HK-2 (cell line): Measurements from ENCODE around the gene TTC31.
"Not testable (repeated sequence)": the region's sequence is repeated elsewhere in the genome, so short reads cannot be mapped to it uniquely, and the experiment has no call there.

Experiments
- DNase-seq: peaks from one replicate; pipeline ENCODE4 v3.0.0-alpha.2; 2018; ENCODE audit not compliant: unreplicated experiment

The TTC31 gene

DNA sequence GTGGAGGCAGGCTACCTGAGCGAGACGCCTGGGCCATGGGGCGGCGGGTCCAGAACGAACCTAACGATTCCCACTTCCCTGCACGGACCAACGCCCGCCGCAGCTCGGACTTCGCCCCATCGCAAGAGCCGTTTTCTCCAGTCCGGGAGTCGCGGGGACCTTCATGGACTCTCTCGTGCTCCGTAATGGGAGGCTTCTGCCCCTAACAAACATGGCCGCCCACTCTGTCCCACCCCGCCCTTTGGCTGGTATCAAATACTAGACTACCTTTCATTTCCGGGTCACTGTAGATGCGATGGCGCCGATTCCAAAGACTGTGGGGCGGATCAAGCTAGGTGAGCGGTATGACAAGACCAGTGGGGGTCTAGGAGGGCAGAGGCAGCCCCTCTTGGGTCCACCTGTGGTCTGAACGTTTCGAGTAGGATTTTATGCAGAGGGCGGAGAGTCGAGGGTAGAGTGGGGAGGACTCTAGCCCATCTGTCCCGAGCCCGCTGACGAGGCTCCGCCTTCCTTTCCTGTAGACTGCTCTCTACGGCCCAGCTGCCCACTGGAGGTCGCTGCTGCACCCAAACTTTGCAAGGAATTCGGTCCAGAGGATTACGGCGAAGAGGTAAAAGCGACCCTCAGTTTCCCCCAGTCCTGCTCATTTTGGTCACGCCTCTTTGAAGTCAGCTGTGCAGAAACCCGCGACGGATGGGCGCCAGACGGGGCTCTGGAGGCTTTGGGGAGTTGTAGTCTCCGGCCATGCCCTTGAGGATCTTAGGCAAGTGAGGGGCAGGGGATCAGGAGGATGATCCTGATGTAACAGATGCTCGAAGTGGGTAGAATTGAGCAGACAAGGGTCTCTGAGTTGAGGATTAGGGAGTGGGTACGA is at the start of gene TTC31, which contains the start of gene CCDC142:
TTC31 (plus strand) TSS at position 281 of the 874 bp plus-strand sequence; CDS start at position 296, 15 bp downstream.
CCDC142 (minus strand) TSS at position 198 of the 874 bp plus-strand sequence; CDS start at position 37, 161 bp downstream.
- peak; percentile 90 for DNase-seq

DNA sequence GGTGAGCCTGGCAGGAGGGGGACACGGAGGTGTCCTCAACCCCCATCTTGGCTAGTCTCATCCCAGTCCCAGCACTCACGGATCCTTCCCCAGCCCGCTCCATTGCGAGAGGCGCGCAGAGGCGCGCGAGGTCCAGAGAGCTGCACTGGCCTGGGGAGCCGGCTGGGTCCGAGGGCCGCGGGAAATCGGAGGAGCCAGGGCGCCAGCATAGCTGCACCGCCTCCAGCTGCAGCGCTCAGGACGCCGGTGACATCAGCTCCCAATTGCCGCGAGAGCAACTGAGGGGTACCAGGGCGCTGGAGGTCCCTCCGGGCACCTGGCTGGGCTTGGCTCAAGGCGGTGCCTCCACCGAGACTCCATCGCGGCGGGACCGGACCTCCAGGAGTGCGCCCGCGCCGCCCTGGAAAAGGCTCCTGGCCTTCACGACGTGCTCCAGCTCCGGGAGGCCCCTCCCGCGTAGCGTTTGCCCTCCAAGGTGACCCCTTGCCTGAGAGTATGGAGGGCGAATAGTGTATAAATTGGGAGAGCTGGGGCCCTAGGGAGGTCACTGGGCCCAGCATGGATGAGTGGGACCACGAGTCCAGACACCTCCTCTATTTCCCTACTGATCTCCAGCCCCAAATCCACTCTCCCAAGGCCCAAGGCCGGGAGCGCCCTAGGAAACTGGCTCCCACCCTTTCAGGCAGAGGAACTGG is 46.6 kb upstream of the TTC31 start:
- no peak for DNase-seq

DNA sequence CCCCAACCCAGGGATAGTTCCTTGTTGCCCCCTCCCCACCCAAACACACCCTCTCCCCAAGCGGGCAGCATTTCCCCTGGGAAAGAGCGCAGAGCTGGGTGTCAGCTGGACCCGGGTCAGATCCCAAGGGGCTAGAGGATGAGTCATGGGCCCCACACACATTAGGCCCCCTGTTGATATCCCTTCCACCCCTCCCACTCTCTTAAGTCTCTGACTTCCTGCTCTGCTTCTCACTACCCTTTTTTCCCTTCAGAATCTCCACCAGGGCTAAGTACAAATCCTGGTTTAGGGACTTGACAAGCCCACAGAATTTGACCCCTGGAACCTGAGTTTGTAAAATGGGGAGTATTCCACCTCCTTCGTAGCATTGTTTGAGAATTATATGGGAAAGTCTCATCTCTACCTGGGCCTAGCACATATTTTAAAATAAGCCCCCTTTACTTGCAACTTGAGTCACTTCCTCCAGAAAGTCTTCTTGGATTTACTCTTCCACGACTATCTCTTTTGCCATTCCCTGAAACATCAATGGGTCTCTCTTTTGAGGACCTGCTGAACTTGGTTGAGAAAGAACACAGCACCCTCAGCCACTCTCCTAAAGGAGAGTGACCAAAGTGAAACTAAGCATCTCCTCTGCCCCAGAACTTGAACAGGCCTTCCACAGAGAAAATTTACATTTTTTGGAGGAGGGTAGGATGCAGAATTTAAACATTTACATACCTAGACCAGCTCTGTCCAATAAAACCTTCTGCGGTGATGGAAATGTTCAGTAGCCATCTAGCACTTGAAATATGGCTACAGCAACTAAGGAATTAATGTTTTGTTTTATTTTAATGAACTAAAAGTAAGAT is 45.8 kb upstream of the TTC31 start:
- no peak for DNase-seq

DNA sequence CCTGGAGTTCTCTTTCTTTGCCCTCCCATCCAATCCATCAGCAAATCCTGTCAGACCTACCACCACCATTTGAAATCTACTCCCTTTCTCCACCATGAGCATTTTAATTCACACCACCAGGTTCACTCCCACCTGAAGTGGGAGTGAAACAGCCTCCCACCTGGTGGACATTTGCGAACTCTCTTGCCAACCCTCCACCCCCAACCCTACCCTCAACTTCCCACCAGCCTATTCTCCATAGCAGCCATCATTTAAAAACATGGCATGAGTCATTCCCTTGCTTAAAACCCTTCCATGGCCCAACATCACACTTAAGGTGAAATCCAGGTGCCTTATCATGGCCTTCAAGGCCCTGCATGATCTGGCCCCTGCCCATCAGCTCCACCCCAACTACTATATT is 44.6 kb upstream of the TTC31 start:
- no peak for DNase-seq

DNA sequence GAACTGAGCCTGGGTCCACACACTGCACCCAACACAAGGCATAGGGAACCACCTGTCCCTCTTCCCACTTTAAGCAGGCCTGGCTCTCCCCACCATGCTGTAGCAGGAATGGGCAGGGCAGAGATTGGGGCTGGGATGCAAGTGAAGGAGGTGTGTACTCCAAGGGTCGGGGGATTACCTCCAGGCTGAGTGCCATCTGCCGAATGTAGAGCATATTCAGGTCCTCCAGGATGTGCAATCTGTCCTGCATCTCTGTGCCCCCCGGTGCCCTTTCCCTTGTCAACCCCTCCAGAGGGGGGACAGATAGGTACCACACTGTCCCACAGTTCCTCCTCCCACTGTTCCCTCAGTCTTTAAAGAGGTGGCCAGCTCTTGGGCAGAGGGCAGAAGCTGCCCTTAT is 43.5 kb upstream of the TTC31 start:
- no peak for DNase-seq

DNA sequence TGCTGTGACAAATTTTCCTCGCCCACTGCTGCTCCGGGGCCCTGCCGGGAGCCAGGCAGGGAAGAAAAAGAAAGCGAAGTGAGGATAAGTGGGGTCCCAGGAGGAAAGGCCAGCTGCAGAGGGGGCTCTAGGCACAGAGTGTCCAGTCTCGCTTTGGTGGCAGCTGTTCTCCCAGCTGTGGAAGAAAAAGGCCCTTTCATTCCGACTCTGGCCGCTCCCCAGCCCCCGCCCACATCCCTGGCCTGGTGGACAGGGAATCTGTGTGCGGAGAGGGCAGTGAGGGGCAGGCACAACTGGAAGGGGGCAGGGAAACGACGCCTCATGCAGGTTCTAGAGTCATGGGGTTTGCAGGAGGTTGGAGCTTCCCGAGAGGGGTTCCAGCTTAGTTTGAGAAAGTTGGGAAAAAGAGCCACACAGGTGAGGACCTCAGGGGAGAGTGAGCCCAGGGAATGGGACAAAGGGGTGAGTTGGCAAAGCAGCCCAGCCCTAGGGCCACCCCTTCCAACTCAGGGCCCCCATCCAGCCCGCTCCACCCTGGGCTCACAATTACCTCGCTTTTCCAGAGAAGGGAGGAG is 43.0 kb upstream of the TTC31 start:
- no peak for DNase-seq

DNA sequence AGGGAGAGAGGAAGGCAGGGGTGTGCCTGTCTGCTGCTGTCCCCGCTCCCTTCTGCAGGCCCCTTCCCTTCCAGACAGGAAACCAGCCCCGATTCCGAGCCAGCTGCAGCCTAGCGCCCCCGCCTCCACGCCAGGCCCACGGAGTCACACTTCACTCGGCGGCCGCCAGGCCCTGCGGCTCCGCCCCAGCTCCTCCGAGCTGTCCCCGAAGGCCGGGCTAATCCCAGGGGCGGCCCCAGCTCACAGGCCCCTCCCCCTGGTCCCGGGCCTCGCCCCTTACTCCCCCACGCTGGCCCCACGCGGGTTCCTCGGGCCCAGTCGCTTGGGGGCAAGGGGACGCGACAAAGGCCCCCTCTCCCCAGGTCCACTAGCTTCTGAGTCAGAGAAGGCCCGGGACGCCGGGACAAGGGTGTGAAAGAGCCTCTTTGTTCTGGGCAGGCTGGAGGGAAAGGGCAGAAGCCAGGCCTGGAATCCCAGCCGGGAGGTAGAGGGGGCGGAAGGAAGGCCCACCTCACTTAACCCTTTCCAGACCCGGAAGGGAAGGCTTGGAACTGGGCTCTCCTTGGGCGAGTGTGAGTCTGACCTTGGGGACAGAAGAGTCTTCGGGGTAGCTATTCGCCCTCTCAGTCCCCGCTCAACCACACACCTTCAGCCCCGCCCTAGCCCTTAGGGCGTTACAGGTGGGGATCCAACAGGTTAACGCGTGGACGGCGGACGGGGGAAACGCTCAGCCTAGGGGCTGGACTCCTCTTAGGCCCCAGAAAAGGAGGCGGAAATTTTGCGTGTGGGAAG is 42.3 kb upstream of the TTC31 start:
- peak; percentile 88 for DNase-seq

DNA sequence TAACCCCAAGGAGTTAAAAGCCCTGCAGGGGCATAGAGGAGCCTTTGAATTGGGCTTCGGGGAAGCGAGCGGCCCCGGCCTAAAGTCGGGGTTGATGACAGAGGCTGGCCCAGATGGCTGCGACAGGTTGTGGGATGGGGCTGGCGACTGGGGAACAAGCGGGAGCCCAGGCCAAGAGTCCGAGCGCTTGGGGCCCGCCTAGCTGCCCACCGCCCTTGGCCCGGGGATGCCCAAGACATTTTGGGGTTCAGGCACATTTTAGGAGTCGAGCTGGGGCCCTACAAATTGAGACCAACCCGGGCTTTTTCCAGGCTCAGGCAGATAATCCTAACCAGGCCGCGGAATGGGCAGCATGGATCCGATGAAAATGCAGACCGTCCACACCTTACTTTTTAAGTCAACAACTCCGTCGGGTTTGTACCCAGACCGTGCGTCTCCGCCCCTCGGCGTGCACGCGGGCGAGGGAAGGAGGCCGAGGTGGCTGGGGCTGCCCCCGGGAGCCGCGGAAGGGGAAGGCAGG is 41.7 kb upstream of the TTC31 start:
- DNase-seq, result no peak

DNA sequence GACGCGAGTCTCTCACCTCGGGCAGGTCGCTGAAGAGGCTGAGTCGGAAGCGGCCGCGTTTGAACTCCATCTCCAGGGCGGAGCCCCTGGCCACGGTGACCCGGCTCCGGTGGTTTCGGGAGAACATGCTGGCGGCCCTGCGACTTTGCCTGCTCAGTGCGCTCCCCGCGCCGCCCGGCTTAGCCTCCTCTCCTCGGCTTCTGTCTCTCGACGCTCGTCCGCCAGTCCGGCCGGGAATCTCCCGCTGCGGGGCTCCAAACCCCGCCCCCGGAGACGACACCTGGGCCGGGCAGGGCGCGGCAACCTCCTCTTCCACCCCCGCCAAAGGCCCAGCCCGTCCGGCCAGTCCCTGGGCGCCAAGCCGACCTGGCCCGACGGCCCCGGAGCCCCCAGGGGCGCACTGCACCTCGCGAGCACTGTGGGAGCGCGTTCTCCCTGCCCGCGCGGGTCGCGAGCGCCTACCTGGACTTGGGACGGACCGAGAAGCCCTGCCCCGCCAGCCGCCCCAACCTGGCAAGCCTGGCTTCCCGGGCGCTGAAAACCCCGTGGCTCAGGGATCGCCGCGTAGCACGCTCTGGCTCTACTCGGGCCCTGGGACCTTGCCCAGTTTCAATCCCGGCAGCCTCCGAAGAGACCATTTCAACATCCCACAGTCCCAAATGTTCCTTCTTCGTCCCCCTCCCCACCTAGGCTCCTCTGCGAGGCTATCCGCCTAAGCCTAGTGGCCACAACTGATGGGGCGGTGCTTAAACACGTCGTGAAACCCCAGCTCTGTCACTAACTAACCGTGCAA is 41.0 kb upstream of the TTC31 start, which contains the start of gene RTKN:
RTKN (minus strand) TSS at position 248 of the 793 bp plus-strand sequence; CDS start at position 127, 121 bp downstream.
- peak; percentile 82 for DNase-seq

DNA sequence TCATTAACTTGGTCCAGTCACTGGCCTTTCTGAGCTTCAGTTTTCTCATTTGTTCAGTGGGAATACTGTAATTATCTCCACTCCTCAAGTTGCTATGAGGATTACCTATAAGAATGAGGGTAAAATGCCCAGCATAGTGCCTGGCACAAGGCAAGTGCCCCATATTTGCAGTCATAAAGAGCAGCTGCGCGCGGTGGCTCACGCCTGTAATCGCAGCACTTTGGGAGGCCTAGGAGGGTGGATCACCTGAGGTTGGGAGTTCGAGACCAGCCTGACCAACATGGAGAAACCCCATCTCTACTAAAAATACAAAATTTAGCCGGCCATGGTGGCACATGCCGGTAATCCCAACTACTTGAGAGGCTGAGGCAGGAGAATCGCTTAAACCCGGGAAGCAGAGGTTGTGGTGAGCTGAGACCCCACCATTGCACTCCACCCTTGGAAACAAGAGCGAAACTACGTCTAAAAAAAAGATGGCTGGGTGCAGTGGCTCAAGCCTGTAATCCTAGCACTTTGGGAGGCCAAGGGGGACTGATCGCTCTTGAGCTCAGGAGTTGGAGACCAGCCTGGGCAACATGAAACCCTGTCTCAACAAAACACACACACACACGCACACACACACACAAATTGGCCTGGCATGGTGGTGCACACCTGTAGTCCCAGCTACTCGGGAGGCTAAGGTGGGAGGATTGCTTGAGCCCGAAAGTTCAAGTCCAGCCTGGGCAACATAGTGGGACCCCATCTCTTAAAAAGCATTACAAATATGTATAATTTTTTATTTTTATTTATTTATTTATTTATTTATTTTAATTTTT is 40.2 kb upstream of the TTC31 start:
- not testable (repeated sequence) for DNase-seq

DNA sequence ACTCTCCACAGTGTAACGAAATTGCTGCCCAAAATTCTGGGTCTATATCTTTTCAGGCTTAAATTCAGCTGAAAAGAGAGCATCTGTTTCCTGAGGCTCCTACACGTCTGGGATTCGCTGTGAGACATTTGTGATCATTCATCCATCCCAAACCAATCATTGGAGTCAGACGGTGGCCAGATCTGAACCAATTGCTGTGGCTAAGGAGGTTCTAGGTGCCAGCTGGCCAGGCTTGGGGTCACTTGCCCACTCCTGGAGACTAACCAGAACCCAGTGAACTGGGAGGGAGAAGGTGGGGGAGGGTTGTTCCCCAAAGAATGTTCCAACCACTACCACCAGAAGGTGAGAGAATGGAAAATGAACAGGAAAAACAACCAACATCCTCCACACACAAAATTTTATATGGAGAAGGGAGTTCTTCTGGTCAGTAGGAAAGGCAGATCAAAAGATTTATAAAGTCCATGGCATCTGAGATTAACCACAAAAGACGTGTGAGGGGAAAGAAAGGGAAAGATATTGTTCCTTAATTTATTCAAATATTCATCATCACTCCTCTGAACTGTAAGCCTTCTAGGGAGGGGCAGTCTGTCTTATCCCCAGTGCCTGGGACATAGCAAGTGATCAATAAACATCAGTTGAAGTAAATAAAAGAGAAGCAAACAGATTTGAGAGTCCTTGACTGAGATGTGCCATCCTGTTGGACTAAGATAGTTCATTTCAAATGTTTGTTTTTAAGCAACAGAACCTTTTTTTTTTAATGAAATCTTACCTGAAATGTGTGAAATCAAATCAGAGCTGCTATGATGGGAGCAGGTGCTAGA is 38.2 kb upstream of the TTC31 start:
- DNase-seq, result no peak

DNA sequence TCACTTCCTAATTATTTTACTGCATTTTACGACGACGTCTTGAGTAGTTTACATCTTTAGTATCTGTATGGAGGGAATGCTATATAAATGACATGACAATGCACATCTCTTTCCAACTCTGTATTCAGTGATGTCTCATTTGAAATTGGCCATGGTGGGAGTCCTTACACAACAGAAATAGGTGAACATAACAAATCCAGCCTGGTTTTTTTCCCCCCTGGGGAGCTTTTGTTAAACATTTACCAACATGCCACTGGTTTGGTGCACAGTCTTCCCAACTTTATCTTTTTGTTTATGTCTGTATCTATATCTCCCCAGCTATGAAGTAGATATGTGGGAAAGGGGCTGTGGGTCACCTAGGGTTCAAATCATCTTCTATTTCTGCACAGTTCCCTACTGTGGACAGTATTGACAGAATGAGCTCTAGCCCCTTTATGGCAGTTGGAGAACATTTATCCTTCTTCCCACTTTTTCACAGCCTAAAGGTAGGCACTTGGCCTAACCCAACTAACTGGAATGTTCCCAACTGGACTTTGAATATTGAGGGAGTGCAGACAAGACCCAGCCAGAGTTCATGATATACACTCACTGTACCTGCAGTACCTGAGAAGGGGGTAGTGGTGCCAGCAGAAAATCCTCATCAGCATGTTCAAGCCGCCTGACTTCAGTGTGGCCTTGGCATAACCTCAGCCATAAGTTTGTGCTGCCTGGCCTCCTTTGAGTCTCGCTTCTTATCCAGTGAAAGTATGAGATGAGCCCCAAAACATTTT is 35.5 kb upstream of the TTC31 start:
- no peak for DNase-seq

DNA sequence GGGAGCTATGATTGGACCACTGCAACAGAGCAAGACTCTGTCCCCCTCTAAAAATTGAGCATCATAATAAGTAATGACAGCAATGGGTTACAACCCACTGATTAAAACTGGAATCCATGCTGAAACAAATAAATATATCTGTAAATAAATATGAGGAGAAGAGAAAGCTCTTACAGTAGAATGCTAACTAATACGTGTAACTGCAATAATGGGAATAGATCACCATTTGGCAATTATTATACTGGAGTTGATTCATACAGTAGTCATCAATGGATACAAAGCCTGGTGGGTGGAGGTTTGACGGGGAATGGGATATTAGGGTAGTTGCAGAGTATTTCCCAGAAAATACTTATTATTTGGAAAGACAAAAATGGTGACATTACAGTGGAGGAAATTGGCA is 34.1 kb upstream of the TTC31 start:
- DNase-seq, result no peak

DNA sequence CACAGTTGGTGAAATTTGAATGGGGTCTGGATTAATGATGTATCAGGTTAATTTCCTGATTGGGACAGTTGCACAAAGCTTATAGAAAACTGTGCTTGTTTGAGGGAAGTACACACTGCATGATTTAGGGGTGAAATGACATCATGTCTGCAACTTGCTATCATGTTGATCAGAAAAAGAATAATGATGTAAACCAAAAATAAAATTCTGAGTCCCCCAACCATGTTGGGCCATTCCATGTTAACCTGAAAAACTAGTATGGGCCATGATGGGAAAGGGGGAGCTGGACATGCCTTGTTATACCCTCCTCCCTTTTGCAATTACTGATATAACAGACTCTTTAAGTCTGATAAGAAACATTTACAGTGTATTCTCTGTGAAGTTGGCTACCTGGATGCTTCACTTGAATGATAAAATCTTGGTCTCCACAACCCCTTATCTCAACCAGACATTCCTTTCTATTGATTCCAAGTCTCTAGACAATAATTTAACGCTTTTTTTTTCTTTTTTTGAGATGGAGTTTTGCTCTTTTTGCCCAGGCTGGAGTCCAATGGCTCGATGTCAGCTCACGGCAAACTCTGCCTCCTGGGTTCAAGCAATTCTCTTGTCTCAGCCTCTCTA is 32.2 kb upstream of the TTC31 start:
- no peak for DNase-seq

DNA sequence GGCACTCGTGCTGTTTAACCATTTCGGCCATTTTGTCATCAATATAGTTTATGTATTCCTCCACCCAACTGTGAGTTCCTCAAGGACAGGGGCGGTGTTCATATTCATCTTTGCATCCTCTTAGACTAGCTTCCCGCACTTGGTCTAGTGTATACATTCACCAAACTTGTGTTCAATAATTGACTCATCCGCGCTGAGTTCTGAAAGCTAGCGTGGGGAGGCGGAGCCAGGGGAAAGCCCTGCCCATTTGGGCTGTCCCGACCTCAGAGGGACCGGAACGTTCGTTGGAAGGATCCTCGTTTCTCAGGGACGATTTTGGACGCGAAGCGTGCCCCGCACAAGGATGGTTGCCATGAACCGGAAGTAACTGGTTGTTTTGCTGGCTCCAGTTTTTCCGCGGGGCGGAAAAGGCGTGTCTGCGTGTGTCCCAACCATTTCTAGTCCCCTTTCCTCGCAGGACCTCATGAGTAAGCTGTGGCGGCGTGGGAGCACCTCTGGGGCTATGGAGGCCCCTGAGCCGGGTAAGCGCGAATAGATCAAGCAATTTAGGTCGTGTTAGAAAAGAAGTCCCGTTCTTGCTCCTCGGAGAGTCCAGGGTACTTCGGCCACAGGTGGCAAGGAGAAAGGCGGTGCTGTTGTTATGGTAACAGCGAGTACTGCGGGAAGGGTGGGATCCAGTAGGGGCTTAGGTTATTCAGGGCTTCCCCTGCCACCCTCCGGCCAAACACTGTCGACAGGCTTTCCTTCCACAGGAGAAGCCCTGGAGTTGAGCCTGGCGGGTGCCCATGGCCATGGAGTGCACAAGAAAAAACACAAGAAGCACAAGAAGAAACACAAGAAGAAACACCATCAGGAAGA is 28.0 kb upstream of the TTC31 start, which contains the start of gene INO80B:
INO80B (plus strand) TSS at position 434 of the 858 bp plus-strand sequence; CDS start at position 464, 30 bp downstream.
- peak; percentile 98 for DNase-seq
